GM21447 (cell line): ENCODE measurements around the gene SEC62.

Source experiments
- ATAC-seq: cut with Tn5 transposase; IDR thresholded peaks from one replicate; pipeline ENCODE4 v1.9.1; 2021; ENCODE audit not compliant: unreplicated experiment

SEC62 gene

DNA sequence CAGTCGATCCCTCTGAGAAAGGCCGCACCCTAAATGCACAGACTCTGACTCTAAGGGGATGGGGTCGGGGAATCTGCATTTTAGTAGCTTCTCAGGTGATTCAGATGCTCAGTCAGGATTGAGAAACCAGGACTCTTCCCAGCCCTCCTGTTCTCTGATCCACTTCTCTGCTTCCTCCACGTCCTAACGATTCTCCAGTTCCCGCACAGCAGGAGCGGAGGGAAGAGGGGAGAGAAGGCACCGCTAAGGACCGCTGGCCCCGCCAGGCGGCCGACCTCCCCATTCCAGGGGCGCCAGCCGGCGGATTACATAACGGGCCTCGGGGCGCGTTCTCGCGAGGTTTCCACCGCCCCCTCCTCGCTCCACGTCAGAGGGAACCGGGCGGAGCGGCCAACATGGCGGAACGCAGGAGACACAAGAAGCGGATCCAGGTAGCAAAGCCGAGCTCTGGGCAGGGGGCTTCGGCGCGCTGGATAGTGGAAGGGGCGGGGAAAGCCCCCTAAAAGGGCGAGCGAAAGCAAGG, at the start of gene SEC62:
Gene SEC62, plus strand, starts transcription at position 380 of the 523 bp plus-strand sequence. Its CDS starts 16 bp downstream, at position 396.
- ATAC-seq, result peak; percentile 87

- no peak for ATAC-seq
Measured at GRCh38 chr3:169923189-169923588, 43.4 kb upstream of the SEC62 start.

DNA sequence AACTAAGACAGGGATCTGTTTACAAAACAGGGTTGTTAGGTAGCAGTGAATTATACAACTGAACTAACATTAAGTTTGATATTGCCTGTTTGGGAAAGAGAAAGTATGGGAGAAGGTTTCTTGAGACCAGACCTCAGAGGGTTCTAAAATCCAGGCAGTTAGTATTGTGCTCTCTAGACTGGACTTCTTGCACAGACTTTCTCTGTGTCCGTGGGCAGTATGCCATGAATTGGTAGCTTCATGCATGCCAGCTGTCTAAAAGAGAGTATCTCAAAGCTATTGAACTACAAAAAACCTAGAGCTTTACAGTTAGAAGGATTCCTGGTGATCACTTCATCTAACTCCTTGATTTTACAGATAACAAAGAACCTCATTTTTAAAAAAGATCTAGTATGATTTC, 42.8 kb upstream of the SEC62 start:
- ATAC-seq, result no peak

DNA sequence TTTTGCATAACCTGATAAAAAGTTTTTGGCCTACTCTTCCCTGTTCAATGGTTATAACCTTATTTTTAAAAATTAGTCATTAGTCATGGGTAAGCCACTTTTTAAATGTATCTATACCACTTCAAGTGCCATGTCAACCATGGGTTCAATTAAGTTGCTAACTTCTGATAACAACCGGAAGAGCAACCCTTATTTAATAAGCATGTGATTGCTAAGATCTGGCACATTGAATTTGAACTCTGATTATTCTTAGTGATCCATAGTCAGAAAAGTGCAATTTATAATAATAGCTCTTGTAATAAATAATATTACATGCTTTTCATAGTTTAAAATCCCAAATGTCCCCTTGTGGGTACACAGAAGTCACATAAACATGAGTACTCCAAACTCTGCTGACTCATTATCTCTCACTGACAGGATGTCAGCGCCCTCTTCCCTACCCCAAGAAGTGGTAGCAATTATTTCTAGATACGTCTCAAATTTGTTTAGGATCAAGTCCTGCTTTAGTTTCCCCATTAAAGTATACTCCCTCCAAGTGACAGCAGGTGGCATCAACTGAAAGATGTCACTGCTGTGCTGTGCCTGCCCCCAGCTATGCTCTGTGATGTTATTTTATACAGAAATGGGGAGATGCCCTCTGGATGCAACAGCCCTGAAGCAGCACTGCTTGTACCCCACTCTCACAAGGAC, 36.6 kb upstream of the SEC62 start:
- peak; percentile 21 for ATAC-seq

DNA sequence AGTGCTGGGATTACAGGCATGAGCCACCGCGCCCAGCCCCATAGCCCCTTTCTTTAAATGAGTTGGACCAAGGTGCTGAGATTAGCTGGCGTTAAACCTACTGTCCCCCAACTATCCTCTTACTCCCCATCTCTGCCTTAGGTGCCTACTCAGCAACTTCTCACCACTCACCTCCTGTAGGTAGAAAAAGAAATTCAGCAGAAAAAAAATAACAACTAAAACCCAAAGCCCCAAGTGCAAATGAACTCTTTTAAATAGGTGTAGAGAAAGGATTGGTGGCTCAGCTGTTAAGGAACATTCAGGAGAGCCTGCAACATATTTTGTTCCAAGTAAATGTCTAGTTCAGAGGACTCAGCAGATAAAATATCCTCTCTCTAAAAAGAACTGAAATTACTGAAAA, 35.8 kb upstream of the SEC62 start:
- no peak for ATAC-seq

DNA sequence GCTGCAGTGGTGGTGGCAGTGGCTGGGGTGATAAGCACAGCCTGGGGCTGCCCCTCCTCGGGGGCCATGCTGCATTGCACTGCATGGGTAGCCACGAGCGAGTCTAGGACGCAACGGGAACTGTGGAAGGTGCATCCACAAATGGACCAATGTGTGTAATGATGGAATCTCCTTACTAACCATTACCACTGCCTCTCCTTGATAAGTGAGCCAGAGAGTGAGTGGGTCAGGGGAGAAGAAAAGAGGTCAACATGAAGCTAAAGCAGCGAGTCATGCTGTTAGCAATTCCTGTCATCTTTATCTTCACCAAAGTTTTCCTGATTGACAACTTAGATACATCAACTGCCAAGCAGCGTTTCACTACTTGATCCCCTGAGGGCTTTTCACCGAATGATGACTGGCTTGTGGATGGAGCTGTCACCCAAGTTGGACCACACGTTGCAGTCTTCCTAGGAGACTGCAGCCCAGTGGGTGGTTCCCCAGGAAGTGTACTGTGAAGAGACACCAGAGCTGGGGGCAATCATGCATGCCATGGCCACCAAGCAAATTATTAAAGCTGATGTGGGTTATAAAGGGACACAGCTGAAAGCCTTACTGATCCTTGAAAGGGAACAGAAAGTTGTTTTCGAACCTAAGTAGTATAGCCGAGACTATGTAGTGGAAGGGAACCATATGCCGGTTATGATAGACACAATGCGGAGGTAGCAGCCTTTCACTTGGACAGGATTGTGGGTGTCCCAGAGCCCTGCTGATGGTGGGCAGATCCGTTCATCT, 34.7 kb upstream of the SEC62 start:
- peak; percentile 94 for ATAC-seq

- ATAC-seq, result no peak
Measured at GRCh38 chr3:169939320-169939719, 27.3 kb upstream of the SEC62 start.

GRCh38 chr3:169939751-169940150, 26.9 kb upstream of the SEC62 start:
- ATAC-seq, result no peak

GRCh38 chr3:169940470-169941181, 26.0 kb upstream of the SEC62 start:
- peak; percentile 74 for ATAC-seq

DNA sequence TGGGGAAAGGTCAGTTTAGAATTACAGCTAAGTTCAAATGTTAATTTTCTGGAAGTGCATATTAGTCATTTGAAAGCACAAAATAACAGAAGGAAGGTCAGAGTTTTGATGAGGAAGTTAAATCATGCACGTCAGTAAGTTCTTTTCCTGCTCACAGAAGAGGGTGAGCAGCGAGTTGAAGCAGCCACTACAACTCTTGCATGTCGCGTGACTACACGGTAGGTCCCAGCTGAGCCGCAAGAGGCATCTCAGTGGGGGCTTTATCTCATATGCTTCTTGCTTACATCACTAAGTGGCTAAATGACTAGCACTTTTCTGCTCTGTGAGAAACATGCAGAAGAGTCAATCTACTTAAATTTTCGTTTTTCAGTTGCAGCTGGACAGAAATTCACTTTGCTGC, 21.3 kb upstream of the SEC62 start:
- ATAC-seq, result peak; percentile 83

DNA sequence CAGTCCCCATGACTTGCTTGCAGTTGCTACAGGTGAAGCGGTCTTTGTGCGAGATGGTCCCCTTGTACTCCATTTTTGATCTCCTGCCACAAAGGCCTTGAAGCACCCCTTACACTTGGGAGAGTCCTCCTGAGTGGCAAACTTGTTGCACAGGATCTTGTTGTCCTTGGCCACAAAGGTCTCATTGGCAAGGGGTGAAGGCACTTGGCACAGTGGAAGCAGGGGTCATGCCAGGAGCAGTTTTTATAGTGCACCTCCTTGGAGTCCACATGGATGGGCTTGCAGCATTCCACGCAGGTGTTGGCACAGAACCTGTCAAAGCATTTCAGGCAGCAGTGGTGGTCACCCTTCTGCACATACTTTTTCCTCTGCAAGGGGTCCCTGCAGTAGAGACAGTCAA, 20.3 kb upstream of the SEC62 start:
- no peak for ATAC-seq

- ATAC-seq, result no peak
Measured at GRCh38 chr3:169948559-169949448, 17.8 kb upstream of the SEC62 start.

DNA sequence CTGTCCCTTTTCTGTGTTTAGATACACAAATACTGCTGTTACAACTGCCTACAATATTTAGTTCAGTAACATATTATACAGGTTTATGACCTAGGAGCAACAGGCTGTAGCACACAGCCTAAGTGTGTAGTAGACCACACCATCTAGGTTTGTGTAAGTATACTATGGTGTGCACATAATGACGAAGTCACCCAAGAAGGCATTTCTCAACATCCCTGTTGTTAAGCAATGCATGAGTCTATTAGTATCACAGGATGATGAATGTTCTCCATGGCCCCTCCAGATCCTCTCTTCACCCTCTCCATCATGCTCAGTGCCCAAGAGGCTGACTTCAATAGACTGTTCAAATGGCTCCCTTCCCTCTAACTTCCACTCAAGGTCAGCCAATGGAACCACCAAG, 14.6 kb upstream of the SEC62 start:
- no peak for ATAC-seq

DNA sequence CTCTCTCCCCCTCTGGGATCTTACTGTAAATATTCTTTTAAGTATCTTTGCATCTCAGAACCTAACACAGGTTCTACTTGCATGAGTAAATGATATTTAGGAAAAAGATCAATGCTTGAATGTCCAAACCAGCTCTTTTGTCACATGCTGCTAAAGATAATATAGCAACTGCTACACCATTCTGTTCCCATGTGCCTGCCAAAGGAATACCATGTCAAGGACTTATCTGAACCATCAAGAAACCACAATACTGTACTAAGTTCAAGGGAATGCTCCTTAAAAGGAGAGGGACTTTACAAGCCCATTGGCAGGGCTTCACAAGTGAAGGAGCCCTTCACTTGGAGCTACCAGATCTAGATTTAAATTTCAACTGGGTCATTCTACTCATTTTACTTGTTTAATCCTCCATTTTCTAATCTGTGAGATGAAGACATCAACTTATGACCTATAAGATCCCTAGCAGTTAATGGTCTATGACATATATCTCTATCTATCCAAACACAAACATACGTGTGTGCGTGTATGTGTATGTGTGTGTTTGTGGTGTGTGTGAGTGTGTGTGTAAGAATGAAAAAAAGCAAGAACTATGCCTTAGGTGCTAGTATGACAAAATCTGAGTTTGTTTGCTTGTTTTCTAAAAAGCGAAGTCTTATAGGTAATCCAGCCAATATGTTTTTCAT, 13.0 kb upstream of the SEC62 start:
- ATAC-seq, result peak; percentile 12

DNA sequence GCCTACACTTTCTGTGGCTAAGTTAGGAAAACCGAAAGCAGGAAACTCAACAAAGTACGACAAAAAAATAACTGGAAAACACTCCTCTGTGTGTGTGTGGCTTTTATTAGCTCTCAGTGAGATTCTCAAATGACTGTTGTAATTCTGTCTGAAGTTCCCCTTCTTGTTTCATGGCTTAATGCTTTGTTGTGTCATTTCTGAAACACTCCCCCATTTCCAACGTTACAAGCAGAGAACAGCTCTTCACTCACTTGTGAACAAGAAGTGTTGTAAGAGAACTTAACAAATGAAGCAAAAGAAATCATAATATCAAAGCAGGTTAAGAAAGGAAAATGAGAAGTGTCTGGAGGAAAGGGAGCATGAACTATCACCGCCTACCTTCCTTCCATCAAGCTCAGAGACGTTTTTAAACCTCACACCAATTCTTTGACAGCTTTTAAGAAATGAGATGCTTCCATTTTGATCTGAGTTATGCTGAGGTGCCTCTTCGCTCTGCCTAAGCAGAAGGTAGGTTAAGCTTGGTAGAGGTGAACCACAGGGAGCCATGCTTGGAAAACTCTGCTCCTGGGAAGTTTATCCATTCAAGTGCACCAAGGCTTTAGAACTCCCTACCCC, 12.4 kb upstream of the SEC62 start:
- peak; percentile 68 for ATAC-seq

DNA sequence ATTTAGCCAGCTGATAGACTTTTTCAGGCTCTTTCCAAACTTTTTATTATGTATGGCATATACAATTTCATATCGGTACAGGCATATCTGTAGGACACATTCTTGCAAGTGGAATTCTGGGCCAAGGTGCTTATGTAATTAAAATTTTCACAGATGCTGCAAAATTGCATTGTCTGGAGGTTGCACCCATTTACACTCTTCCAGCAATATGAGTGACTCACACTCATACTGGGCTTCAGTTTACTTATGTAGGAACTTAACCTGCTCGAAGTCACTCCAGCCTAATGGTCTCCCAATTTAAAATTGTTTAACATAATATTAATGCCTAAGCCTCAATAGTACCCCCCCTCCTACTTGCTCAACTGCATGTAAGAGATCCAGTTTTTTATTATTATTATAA, 11.2 kb upstream of the SEC62 start:
- ATAC-seq, result no peak

- ATAC-seq, result no peak
Measured at GRCh38 chr3:169964176-169964575, 2.4 kb upstream of the SEC62 start.

DNA sequence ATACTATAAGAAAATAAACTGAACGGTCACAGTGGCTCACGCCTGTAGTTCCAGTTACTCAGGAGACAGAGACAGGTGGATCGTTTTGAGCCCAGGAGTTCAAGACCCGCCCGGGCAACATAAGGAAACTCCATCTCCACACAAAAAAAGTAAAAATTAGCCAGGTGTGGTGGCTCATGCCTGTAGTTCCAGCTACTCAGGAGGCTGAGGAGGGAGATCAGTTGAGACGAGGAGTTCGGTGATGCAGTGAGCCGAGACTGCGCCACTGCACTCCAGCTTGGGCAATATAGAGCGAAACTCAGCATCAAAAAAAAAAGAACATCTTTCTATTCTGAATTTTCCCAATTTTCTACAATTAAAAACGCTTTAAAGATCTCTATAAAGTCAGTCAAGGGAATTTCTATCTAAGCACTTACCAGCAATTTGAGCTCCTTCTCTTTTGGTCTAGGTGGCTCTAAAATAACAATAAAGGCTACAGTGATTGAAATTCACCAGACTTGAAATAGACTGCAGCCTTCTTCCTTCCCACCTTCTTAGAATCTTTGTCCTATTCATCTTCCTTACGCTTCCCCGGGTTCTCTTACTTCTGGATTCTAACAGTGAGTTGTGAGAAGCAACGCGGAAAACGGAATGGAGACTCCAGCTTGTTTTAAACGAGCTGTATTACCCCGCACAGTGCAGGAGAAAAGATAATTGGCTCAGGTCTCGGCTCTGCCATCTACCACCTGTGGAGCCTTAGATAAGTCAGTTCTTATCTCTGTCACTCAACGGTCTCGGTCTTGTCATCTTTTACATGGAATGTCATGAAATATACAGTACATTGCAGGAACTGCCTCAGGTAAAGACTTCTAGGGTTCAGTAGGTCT, 812 bp upstream of the SEC62 start:
- ATAC-seq, result peak; percentile 31
